Ureter (tissue), 1 donor: Measurements from ENCODE around the gene PXMP2. TPM values are rescaled to one million over a fixed set of nuclear protein-coding genes. Genes with fewer than 3 reads are reported as not detected.

Source experiments
- DNase-seq: peaks from one replicate; pipeline ENCODE4 v3.0.0-alpha.2; 2020; ENCODE audit warnings: low spot score
- total RNA-seq: library from RNA; stranded (reverse); gene quantifications from one replicate; pipeline ENCODE4 v1.2.4, GENCODE V29; 2023
- donor health status: DM: yes; HTN: yes; CAD: no.

PXMP2 gene
- total RNA-seq, 1 donor from 2014 or later, result 11.8 TPM

- no peak for DNase-seq
Observed at GRCh38 chr12:132723015-132723763, 35.8 kb downstream of the PXMP2 start.

- DNase-seq, result no peak
Observed at GRCh38 chr12:132723764-132724140, 36.4 kb downstream of the PXMP2 start.

GRCh38 chr12:132724506-132725241 lies 37.3 kb downstream of the PXMP2 start:
- DNase-seq, result no peak

GRCh38 chr12:132726386-132726785 lies 39.0 kb downstream of the PXMP2 start:
- no peak for DNase-seq

- DNase-seq, result no peak
Observed at GRCh38 chr12:132727091-132727794, 39.9 kb downstream of the PXMP2 start.

GRCh38 chr12:132728502-132728901 lies 41.1 kb downstream of the PXMP2 start:
- DNase-seq, result no peak

GRCh38 chr12:132729541-132730320 lies 42.3 kb downstream of the PXMP2 start:
- DNase-seq, result no peak

GRCh38 chr12:132730353-132730752 lies 43.0 kb downstream of the PXMP2 start:
- DNase-seq, result no peak

GRCh38 chr12:132731574-132731973 lies 44.2 kb downstream of the PXMP2 start:
- DNase-seq, result no peak

- no peak for DNase-seq
Observed at GRCh38 chr12:132734206-132734605, 46.8 kb downstream of the PXMP2 start.

GRCh38 chr12:132735496-132735895 lies 48.1 kb downstream of the PXMP2 start:
- no peak for DNase-seq

- no peak for DNase-seq
Observed at GRCh38 chr12:132736378-132736777, 49.0 kb downstream of the PXMP2 start.

- DNase-seq, result no peak
Observed at GRCh38 chr12:132736913-132737312, 49.5 kb downstream of the PXMP2 start.

- DNase-seq, result no peak
Observed at GRCh38 chr12:132739600-132740312, 52.4 kb downstream of the PXMP2 start.

- no peak for DNase-seq
Observed at GRCh38 chr12:132740313-132740646, 52.9 kb downstream of the PXMP2 start.

- DNase-seq, result no peak
Observed at GRCh38 chr12:132740652-132741051, 53.3 kb downstream of the PXMP2 start.

- DNase-seq, result no peak
Observed at GRCh38 chr12:132741620-132742019, 54.2 kb downstream of the PXMP2 start.

- DNase-seq, result no peak
Observed at GRCh38 chr12:132743831-132744230, 56.4 kb downstream of the PXMP2 start.

- DNase-seq, result no peak
Observed at GRCh38 chr12:132746613-132747012, 59.2 kb downstream of the PXMP2 start.

GRCh38 chr12:132747395-132747794 lies 60.0 kb downstream of the PXMP2 start:
- DNase-seq, result no peak

- no peak for DNase-seq
Observed at GRCh38 chr12:132747896-132748295, 60.5 kb downstream of the PXMP2 start.
